ENCODE results near the gene DRAM2.
"Not testable (repeated sequence)": the region's sequence is repeated elsewhere in the genome, so short reads cannot be mapped to it uniquely, and the experiment has no call there.

Gene DRAM2

GRCh38 chr1:111145542-111145941 lies 5.6 kb upstream of the DRAM2 start:
- no peak for DNase-seq (ENCODE audit: low read depth in 1 of 2, low spot score in 1 of 2)

- DNase-seq (ENCODE audit: low read depth in 1 of 2, low spot score in 1 of 2): no peak
Measured at GRCh38 chr1:111142356-111142975, 2.6 kb upstream of the DRAM2 start.

- DNase-seq (ENCODE audit: low read depth in 1 of 2, low spot score in 1 of 2): no peak
Measured at GRCh38 chr1:111141245-111142220, 1.6 kb upstream of the DRAM2 start.

GRCh38 chr1:111140680-111140967 lies 731 bp upstream of the DRAM2 start:
- no peak for DNase-seq (ENCODE audit: low read depth in 1 of 2, low spot score in 1 of 2)

- no peak for DNase-seq (ENCODE audit: low read depth in 1 of 2, low spot score in 1 of 2)
Measured at GRCh38 chr1:111139324-111139955, 453 bp downstream of the DRAM2 start.

DNA sequence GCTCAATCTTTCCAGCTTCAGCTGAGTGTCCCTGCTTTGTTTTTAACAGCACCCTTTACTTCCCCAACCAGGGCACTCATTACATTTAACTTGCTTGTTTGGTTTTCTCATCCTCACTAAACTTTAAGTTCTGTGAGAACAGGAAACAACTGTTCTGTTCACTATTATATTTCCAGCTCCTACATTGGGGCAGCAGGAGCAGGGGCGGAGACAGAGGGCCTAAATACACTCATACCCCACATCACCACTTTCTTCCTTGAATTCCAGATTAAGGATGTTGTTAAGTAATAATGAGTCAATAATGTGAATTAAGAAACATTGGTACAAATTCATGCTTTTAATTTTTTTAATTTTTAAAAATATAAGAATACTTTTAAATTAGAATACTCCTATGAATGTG lies 6.0 kb downstream of the DRAM2 start:
- DNase-seq (ENCODE audit: low read depth in 1 of 2, low spot score in 1 of 2): no peak

GRCh38 chr1:111131693-111132092 lies 8.2 kb downstream of the DRAM2 start:
- DNase-seq (ENCODE audit: low read depth in 1 of 2, low spot score in 1 of 2): no peak

DNA sequence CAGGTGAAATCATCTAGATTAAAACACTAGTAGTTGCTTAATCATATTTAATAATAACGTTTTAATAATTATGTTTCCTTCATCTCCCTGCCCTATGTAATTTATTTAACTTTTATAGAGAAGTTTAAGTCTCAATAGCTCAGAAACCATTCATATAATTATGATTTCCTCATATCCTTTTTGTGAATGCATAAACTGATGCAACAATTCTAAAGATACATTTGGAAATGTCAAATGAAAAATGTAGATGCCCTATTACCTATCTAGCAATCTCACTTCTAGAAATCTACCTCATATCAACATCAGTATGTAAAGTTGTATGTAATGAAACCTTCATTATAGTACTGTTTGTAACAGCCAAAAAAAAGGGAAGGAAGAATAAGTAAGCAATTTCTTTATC lies 10.5 kb downstream of the DRAM2 start:
- DNase-seq (ENCODE audit: low read depth in 1 of 2, low spot score in 1 of 2): no peak

DNA sequence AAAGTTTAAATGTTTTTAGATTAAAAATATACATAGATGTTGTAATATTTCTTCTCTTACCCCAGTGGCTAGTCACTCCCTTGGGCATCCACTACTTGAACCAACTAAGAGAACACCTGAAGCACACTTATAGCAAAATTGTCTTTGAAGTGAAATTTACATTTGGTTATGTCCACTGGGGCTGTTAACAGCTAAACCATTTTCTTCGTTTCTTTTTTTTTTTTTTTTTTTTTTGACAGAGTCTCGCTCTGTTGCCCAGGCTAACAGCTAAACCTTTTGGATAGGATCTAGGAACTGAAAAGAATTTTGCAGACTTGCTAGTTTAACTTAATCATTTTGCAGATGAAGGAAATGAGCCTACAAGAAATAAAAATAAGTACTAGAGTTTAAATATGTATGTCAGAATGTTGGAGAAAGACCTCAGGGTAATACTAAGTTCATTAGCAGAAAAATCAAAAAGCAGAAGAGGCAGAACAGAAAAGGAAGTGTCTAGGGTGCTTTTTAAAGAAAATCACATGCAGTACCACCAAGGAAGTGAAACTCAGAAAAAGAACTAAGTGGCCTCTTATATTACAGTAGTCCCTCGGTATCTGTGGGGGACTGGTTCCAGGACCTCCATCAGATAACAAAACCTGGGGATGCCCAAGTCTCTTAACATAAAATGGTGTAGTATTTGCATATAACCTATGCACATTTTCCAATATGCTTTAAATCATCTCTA lies 11.8 kb downstream of the DRAM2 start:
- DNase-seq (ENCODE audit: low read depth in 1 of 2, low spot score in 1 of 2): no peak

DNA sequence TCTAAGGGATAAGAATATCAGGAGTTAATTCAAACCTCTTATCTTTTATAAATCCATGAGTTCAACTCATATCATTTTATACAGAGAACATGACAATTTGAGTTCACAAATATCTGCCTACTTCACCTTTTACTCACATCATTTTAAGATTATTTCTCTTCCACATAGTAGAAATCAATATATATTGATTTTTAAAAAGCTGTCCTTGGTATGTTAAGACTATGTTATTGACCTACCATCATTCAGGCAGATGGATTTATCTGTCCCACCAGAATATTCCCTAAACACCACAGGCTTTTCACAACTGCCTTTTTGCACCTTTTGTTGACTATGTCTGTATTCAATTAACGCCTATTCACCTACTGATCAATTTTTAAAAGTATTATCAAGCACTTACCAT lies 13.5 kb downstream of the DRAM2 start:
- DNase-seq (ENCODE audit: low read depth in 1 of 2, low spot score in 1 of 2): no peak

DNA sequence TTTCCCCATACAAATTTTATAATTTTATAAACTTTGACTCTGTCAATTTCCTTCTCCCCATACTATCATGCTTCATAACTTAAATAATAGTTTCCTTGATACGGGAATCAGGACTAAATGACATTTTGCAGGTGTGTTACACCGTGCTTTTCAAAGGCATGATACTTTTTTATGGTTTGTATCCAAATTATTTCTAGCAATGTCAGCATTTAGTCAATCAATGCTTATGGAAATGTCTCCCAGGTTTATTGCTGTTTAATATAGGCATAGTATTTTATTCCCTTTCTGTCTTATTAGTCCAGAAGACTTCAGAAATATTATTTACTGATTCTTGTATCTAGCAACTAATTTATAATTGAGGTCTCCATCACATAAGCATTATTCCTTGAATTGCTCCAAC lies 23.4 kb downstream of the DRAM2 start:
- DNase-seq (ENCODE audit: low read depth in 1 of 2, low spot score in 1 of 2): no peak

- no peak for DNase-seq (ENCODE audit: low read depth in 1 of 2, low spot score in 1 of 2)
Measured at GRCh38 chr1:111110197-111110899, 29.5 kb downstream of the DRAM2 start.

DNA sequence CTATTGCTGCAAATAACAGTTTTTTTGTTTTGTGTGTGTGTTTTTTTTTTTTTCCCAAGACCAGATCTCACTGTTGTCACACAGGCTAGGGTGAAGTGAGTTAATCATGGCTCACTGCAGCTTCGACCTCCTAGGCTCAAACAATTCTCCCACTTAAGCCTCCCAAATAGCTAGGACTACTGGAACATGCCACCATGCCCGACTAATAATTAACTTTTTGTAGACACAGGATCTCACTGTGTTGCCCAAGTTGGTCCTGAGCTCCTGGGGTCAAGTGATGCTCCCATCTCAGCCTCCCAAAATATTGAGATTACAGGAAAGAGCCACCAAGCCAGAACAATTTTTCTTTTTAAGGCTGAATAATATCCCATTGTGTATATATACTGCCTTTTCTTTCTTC lies 34.9 kb downstream of the DRAM2 start:
- DNase-seq (ENCODE audit: low read depth in 1 of 2, low spot score in 1 of 2): no peak

- no peak for DNase-seq (ENCODE audit: low read depth in 1 of 2, low spot score in 1 of 2)
Measured at GRCh38 chr1:111101854-111102642, 37.8 kb downstream of the DRAM2 start.

DNA sequence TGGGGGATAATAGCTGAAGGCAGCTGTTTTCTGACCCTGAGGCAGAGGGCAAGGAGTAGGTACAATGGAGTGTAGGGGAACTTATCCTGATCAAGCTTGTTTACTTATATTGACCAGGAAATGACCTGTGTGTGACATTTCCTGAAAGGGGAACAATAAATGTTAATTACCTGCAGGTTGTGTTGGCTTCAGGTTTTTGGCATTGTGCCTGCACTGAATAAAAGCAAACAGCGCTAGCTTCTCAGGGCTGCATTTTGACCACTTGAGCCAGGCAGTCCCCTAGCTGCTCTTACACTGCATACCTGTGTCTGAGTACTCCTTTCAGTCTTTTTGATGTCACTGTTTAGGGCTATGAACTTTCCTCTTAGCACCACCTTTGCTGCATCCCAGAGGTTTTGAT lies 40.6 kb downstream of the DRAM2 start:
- no peak for DNase-seq (ENCODE audit: low read depth in 1 of 2, low spot score in 1 of 2)

GRCh38 chr1:111097356-111098099 lies 42.4 kb downstream of the DRAM2 start:
- no peak for DNase-seq (ENCODE audit: low read depth in 1 of 2, low spot score in 1 of 2)

DNA sequence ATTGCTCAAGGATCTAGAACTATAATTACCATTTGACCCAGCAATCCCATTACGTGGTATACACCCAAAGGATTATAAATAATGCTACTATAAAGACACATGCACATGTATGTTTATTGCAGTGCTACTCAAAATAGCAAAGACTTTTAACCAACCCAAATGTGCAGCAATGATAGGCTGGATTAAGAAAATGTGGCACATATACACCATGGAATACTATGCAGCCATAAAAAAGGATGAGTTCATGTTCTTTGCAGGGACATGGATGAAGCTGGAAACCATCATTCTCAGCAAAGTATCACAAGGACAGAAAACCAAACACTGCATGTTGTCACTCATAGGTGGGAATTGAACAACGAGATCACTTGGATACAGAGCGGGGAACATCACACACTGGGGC lies 44.5 kb downstream of the DRAM2 start:
- DNase-seq (ENCODE audit: low read depth in 1 of 2, low spot score in 1 of 2): not testable (repeated sequence)

GRCh38 chr1:111089638-111090037 lies 50.3 kb downstream of the DRAM2 start:
- DNase-seq (ENCODE audit: low read depth in 1 of 2, low spot score in 1 of 2): no peak

GRCh38 chr1:111085676-111086075 lies 54.2 kb downstream of the DRAM2 start:
- DNase-seq (ENCODE audit: low read depth in 1 of 2, low spot score in 1 of 2): no peak

DNA sequence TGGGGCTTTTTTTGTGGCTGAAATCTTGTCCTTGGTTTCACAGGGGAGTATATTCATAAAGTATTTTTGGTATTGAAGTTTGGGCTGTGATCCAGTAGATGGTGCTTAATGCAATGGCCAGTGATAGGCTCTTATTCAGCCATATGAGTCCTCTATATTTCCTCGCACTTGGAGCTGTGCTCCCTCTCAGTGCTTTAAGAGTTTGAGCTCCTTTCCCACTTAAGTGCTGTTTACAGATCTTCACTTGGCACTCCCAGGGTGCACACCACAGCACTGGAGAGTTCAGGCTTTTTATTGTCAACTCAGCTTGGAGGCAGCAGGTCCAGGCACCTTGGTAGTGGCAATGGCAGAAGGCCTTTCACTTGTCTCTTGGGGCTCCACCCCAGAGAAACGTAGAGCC lies 54.9 kb downstream of the DRAM2 start:
- DNase-seq (ENCODE audit: low read depth in 1 of 2, low spot score in 1 of 2): no peak
